ENCODE data around the gene CSF1R.

CSF1R gene

DNA sequence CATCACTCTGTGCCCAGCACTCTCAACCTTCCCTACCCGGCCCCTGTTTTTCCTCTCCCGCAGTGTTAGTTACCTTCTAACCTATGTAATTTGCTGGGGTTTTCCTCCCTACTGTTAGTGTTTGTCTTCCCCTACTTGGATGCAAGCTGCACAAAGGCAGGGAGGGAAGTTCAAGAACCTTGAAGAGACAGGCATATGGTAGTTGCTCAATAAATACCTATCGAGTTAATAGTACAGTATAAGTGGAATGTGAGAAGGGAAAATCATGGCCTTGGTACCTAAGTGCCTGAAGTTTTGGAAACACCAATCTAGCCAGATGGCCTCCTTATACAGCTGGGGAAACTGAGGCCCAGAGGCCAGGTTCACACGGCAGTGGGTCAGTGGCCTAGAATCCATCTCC, 45.1 kb upstream of the CSF1R start:
- TF ChIP-seq, protein P1, sequence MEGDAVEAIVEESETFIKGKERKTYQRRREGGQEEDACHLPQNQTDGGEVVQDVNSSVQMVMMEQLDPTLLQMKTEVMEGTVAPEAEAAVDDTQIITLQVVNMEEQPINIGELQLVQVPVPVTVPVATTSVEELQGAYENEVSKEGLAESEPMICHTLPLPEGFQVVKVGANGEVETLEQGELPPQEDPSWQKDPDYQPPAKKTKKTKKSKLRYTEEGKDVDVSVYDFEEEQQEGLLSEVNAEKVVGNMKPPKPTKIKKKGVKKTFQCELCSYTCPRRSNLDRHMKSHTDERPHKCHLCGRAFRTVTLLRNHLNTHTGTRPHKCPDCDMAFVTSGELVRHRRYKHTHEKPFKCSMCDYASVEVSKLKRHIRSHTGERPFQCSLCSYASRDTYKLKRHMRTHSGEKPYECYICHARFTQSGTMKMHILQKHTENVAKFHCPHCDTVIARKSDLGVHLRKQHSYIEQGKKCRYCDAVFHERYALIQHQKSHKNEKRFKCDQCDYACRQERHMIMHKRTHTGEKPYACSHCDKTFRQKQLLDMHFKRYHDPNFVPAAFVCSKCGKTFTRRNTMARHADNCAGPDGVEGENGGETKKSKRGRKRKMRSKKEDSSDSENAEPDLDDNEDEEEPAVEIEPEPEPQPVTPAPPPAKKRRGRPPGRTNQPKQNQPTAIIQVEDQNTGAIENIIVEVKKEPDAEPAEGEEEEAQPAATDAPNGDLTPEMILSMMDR (conservative IDR thresholded peaks at IDR 0.05; ENCODE audit: low read length): no peak
- no peak overlapping the region for H3K4me3 ChIP-seq (ENCODE audit: low read length)

DNA sequence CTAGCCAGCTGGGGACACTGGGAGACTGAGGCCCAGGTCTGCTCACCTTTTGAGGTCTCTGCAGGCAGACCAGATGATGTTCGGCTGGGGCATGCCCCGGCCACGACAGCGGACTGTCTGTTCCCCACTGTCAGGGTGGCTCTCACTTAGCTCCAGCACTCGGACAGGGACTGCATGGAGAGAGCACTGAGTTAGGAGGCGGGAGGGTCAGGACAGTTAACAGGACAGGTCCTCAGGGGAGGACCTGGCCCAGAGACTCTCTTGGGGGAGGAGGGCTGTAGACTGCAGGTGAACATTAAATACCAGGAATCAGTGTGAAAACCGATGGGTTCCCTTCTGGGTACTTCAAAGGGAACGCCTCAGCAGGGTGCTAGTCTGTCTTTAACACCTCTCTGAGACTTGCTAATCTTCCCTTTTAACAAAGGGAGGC, 44.2 kb upstream of the CSF1R start:
- DNase-seq (ENCODE audit: low read depth): no peak
- TF ChIP-seq, protein P1 (conservative IDR thresholded peaks at IDR 0.05; ENCODE audit: low read length): no peak
- no peak overlapping the region for H3K4me3 ChIP-seq (ENCODE audit: low read length)

More for the DNA sequence above, 45.1 kb upstream of the CSF1R start:
- peak; percentile 57 for DNase-seq (ENCODE audit: low read depth)

DNA sequence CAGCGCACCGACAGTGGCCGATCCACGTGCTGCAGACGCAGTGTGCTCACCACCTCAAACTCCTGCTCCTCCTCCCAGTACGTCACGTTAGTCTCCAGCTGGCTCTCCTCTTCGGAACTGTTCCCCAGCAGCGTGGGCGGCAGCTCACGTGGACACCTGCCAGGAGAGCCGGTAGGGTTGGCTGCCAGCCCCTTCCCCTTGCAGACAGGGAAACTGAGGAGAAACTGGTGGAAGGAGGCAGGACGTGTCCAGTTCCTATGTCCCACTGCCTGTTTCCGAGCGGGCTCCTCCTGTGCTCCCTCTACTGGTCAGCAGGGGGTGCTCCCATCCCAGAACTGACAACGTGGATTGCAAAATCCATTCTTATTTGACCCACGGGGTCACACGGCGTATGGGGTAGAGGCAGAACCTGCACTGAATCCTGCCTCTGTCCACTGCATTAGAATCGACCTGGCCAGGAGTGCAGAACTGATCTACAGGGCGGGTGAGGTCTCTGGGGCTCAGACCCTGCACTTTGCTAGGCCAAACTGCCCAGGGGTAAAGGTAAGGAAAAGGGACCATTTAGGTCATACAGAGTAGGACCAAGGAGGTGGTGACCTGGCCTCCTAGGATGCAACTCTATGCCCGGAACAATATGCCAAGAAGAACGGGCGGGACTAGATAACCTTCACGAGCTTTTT, 43.6 kb upstream of the CSF1R start:
- peak; percentile 70 for DNase-seq (ENCODE audit: low read depth)
- H3K4me3 ChIP-seq (ENCODE audit: low read length): no peak overlapping the region

DNA sequence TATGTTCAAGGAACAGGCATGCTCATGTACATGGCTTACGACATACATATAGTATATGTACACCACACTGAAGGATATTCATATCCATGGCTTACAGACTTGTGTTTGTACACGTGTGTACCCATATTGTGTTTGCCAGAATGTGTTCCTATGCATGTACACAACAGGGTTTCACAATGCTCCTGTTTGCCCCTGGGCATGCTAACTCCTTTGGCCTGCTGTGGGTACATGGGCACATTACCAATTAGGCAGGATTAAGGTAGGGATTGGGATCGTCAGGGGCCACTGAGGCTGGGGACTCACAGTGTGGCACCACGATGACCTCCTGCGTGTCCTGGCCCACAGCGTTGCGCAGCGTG, 43.1 kb upstream of the CSF1R start:
- no peak overlapping the region for H3K4me3 ChIP-seq (ENCODE audit: low read length)
- TF ChIP-seq, protein P1 (conservative IDR thresholded peaks at IDR 0.05; ENCODE audit: low read length): no peak
- no peak for DNase-seq (ENCODE audit: low read depth)

More for the DNA sequence above, 43.6 kb upstream of the CSF1R start:
- TF ChIP-seq, protein P1 (conservative IDR thresholded peaks at IDR 0.05; ENCODE audit: low read length): peak; percentile 95

DNA sequence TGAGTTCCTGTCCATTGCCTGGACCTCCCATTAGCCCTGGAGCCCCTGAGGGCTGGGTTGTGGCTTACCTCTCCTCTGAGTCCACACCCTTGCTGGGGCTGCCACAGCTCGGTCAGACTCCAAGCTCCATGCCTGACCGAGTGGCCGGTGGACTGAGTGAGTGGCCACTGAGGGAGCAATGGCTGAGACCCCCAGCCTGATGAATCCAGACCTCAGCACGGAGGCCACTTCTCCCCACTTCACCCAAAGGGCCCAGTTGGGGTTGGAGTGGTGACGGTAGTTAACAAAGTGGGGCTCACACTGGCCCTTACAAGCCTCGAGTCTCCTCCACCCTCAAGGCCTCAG, 40.5 kb upstream of the CSF1R start:
- TF ChIP-seq, protein P1 (conservative IDR thresholded peaks at IDR 0.05; ENCODE audit: low read length): no peak
- no peak for DNase-seq (ENCODE audit: low read depth)
- no peak overlapping the region for H3K4me3 ChIP-seq (ENCODE audit: low read length)

DNA sequence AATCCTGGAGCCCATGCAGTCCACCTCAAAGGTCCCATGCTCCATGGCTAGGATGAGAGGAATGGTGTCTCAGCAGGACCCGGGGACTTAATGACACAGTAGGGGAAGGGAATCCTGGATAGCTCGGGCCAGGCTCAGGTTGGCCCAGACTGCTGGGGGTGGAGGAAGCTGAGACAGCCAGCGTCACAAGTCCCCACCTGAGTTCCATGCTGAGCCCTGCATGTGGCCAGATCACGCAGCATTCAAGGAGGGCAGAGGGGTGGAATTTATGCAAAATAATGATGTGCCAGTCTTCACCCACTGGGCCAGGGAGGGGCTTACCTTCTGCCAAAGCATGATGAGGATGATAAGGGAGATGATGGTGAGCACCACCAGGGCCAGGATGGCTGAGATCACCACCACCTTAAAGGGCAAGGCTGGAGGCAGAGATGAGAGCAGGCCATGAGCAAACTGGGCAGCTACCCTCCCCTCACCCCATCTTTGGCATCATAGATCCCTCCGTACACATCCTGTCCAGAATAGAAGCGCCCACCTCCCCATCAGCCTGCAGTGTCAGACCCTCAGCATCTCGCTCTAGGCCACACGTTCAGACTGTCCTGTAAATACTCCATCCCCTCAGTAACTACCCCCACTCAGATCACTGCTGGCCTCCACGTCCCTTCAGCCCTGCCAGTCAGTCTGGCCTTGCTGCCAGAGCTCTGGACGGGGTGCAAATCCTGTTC, 40.0 kb upstream of the CSF1R start:
- no peak for DNase-seq (ENCODE audit: low read depth)
- H3K4me3 ChIP-seq (ENCODE audit: low read length): no peak overlapping the region
- TF ChIP-seq, protein P1 (conservative IDR thresholded peaks at IDR 0.05; ENCODE audit: low read length): no peak

DNA sequence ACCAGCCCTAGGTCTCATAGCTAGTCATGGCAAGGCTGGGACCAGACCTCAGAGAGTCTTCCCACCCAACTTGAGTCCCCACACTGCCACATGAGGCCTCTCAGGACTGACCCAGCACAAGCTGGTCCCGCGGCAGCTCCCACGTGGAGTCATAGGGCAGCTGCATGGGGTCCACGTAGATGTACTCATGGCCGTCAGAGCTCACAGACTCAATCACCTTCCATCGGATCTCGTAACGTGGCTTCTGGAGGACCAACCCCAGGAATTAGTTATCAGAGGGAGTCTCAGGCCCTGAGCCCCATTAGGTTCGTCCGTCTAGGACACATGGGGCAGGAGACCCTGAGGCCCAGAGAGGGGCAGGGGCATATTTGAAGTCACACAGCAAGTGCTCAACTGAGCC, 39.0 kb upstream of the CSF1R start:
- no peak overlapping the region for H3K4me3 ChIP-seq (ENCODE audit: low read length)
- TF ChIP-seq, protein P1 (conservative IDR thresholded peaks at IDR 0.05; ENCODE audit: low read length): no peak
- no peak for DNase-seq (ENCODE audit: low read depth)
